Medulla oblongata (tissue), 1 donor: ENCODE data around the gene SH3PXD2A.
A peak's percentile ranks its signal among the peaks of the same experiment; 100 is the strongest.

Experiments
- DNase-seq: peaks from one replicate; pipeline ENCODE4 v3.0.0-alpha.2; 2015; ENCODE audit errors: extremely low spot score

Gene SH3PXD2A

DNA sequence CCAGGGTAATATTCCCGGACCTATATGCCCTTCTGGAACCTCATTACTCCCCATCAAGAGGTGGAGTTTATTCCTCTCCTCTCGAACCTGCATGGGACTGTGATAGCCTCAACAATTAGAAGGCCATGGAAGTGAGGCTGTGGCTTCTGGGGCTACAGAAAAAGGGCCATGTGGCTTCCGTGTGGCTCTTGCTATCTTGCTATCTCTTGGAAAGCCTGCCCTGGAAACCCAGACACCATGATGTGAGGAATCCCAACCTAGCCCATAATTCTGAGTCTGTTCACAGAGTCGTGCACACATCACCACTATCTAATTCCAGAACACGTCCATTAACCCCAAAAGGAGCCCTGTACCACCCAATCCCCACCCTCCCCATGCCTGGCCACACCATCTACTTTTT is 20.8 kb upstream of the SH3PXD2A start:
- no peak for DNase-seq

DNA sequence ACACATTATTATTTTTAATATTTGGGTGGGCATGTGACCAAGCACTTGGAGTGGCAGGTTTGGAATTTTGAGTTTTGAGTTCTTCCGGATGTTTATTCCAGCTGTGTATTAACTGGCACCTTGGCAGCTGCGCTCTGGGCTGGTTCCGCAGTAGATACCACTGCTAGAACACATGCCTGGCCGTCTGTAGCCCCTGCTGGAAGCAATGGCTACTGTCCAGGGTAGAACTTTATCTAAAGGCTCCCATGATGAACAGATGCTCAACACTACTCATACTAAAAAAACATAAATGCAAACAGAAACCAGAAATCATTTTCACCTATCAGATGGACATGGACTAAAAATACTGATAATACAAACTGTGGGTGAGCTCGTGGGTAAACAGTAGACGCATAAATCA is 19.4 kb upstream of the SH3PXD2A start:
- DNase-seq = no peak

DNA sequence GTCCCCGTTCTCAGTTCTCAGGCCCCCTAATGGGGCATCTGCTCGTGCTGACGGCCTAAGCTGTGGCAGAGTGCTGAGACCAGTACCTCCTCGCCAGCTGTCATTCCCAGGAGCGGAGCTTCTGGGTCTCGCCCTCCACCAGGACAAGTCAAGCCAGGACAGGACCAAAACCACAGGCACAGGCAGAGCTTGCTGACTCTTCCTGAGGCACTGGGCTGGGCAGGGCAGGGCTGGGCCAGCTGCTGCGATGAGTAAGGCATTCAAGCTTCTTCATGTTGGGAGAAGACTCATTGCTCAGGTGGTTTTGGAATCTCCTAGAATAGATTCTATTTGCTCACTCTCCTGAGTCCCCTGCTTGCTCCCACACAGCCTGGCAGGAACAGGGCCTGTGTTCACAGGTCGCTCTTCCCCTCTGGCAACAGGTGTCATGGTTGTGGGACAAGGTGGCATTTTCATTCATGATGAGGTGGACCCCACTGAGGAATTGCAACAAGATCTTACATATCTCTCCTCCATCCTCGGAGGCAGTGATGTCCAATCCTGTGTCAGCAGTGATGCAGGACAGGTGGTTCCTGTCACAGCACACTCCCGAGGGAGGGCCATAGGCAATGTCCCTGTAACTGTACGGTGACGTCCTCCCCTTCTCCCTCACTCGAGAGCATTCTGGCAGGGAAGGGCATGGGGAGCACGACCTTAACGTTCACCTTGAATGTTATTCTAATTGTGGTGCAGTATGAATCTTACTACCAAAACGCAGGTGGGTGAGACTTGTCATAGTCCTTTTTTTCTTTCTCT is 17.0 kb upstream of the SH3PXD2A start:
- no peak for DNase-seq

DNA sequence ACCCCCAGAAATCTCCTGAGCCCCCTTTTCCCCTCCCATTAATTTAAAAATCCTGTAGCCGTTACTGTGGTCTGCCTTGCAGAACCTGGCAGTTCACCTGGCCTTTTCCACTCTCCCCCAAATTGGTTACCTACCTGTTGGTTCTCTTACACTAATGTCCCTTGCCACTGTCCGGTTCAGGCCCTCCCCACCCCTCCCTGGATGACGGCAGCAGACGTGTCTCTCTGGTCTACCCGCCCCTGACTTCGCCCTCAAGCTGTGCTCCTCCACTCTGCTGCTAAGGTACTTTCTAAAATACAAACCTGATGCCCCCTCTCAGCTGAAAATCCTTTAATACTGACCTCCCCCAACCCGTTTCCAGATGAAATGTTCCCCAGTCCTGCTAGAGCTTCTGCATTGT is 15.6 kb upstream of the SH3PXD2A start:
- DNase-seq = no peak

DNA sequence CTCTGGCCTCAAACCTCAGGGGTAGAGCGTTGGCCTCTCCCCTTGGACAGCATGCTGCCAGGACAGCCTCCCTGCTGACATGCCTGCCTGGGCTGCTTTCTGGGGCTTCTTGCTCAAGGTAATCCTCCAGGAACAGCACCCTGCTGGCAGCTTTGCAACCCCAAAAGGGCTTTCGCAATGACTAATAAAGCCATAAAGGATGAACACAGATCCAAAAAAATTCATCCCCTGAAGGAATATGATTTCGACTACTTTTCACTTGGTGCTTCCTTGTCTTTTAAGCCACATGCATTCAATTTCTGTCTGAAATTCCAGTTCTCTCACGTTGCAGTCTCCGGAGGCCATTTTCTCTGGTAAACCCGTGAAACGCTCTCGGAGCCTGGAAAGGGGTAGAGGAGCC is 15.1 kb upstream of the SH3PXD2A start:
- no peak for DNase-seq

DNA sequence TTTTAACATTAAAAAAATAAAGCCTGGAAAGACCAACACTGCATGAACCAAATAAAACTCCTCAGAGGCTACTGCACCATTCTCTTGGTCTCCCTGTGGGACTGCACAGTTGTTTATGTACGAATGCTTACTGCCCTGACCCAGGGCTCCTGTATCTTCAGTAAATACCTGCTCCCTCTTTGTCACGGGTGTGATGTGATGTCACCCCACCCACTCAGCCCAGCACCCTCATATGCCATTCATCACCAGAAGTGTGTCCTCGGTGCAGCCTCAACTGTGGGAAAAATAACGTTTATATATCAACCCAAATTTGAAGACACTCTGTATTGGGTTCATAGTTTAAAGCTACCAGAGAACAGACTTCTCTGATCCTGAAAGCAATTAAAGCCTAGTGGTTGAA is 14.0 kb upstream of the SH3PXD2A start:
- DNase-seq = no peak

DNA sequence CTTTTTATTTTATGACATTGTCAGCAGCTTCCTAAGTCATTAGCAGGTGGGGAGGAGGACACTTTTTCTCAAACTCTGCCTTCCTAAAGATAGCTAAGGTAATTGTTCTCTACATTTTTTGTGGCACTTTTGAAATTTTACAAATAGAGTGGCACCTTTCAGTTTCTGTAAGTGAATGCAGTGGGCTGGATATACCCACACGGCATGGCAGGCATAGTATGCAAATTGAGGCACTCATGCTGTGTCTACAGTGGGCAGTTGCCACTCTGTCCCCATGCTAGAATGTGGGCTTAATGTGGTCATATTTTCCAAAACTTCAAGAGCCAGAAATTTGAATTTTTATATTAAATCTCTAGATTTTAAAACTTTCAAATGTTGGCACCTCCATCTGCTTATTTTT is 12.8 kb upstream of the SH3PXD2A start:
- no peak for DNase-seq

DNA sequence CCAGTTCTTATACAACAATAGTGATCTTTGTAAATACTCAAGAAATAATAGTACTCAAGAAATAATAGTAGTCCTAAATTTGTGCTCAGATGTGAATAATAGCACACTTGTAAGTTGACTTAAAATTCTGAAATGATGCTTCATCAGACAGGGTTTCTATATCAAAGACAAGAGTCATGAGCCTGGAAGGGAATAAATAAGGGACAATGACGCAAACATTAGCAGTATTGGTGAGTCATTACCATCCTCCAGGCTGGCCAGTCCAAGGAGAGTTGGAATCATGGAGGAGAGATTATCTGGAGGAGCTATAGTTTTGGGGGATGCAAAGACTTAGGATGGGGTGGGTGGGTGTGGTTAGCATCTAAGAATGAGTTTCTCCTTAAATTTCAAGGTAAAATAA is 6.1 kb upstream of the SH3PXD2A start:
- no peak for DNase-seq

DNA sequence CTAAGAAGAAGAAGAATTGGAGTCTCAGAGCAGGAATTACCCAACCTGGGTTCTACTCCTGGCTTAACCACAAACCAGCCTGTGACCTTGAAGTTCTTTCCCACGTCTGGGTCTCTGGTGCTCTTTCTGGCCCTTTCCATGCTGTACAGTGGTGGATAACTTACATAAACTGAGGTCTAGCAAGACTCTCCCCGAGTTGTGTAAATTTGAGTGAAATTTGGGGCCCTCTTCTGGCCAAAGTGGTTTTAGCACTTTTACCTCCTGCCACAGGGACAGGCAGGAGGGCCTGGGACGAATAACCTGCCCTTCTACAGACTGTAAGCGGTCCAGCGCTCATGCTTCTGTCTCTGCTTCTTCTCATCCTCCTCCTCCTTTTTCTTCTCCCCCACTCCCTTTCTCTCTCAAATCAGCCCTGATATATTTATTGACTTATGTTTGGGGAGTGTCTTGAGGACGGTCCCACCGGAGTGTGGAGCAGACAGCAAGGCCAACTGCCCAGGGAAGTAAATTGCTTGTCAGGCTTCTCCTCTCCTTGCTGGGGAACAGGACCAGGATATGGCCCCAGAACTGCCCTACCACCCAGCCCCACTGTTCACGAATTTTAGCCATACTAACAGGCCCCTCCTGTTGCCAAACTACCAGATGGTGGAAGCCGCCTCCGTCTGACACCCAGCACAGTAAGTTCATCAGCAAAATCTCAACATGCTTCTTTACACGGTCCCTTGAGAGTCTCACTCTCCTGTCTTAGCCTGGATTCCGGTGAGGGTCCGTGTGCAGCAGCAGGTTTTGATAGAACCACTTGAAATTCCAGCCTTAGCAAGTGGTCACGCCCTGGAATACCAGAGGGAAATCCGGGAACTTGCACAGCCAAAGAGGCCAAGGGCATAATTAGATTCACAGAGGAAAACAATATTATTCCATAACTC is 4.0 kb upstream of the SH3PXD2A start:
- DNase-seq = peak; percentile 91

DNA sequence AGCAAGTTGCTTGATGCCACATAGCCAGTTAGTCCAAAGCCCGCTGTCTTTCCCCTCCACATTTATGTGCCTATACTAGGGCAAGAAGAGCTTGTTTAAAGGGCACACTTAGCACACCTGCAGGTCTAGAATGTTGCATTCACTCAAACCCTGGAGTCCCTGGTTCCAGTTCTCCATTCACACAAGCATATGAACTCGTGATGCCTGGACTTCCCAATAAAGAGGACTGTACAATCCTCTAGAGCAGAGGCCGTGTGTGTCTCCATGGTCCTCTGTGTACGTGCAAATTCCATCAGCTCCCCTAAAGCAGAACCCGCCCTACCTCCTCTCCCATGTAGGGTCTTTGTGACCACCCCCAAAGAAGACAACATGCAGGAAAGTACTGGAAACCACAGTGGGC is 3.0 kb upstream of the SH3PXD2A start:
- peak; percentile 61 for DNase-seq

DNA sequence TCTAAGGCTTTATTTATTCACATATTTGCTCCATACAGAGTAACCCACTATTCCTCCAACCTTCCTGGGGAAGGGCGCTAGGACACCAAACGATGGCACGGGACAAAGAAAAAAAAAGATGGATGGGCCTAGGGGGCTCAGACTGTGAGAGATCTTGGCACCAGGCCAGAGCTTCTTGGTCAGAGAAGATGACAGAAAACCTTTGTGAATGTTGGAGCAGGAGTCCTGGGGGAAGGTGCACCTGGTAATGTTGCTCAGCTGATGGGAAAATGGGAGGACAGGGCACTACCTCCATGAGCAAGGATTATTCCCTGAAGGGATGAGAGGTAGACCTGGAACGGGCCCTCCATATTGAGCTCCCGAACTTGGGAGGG is 1.4 kb upstream of the SH3PXD2A start:
- no peak for DNase-seq

DNA sequence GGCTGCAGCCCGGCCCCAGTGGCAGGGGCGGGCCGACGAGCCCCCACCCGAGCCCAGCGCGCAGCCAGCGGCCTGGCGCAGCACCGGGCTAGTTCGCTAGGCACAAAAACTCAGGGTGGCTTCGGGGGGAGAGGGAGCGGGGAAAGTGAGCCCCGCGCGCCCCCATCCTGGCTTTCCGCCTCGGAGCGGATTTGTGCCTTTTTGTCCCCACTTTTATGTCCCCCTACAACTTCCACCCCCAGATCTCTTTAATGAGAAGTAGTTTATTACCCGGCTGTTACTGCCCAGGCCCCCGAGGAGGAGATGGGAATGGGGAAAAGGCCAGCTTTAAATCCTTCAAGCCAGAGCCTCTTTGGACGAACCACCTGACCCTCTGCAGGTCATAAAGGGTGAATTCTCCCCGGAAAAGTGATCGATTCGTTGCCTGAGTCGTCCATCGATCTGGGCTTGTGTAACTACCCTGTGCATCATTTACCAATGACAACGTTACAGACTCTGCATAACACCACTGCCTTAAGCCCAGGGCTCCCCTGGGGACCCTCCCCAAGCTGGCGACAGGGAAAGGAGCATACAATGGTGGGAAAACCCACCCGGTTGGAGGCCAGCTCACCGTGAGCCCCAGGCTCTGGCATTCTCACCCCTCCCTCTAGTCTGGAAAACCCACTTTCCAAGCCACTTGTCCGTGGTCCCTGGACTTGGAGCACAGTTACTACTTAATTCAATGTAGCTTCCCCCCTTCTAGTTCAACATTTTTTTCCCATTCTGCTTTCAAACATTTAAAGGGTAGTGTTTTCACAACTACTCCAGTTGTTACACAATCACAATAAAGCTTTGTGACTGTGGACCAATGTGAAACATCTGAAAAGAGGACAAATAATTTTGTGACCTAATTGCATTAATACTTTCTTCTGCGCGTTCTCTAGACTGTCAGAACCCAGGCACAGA is 748 bp upstream of the SH3PXD2A start:
- peak; percentile 45 for DNase-seq

DNA sequence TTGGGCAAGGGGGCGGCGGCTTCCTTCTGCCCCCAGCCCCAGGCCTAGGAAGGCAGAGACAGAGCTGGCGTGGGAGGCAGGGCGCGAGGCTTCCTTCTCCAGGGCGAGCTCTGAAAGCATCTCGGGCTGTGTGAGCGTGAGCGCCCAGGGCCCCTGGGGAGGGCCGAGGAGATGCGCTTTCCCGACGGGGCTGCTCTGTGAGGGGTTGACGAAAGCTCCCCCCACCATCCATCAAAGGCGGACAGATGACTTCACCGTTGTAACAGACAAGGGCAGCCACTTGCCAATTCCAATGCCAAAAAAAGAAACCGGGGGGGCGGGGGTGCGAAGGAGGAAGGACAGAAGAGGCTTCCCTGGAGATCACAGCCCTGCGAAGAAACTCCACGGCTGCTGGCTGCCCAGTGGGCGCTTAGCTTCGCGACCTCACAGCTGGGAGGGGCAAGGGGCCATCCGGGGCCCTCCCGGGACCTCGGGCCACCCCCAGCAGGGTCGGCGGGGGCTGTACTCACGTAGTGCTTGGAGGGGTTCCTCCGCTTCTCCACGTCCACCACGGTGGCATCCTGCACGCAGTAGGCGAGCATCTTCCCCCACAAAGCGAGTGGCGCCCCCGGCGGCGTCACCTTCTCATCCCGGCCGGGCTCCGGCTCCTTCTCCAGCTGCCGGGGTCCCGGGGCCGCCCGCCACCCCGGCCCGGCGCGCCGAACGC is 537 bp downstream of the SH3PXD2A start:
- peak; percentile 36 for DNase-seq

DNA sequence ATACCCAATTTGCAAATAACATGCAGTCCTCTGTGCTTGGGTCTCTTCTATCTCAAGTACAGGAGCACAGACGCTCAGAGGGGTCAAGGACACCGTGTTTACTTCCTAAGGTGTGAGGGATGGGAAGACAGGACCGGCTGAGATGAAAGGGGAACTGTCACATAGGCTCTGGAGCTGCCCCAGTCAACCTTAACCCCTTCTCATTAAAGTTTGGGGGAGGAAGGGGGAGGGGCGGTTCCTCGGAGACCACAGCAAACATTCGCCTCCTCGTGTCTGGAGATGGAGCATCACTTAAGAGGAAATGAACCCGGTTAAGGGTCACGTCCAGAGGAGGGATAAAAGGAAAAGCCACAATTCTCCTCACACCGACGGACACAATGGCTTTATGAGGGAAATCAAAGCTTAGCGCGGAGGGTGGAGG is 1.1 kb downstream of the SH3PXD2A start:
- DNase-seq = peak; percentile 29

DNA sequence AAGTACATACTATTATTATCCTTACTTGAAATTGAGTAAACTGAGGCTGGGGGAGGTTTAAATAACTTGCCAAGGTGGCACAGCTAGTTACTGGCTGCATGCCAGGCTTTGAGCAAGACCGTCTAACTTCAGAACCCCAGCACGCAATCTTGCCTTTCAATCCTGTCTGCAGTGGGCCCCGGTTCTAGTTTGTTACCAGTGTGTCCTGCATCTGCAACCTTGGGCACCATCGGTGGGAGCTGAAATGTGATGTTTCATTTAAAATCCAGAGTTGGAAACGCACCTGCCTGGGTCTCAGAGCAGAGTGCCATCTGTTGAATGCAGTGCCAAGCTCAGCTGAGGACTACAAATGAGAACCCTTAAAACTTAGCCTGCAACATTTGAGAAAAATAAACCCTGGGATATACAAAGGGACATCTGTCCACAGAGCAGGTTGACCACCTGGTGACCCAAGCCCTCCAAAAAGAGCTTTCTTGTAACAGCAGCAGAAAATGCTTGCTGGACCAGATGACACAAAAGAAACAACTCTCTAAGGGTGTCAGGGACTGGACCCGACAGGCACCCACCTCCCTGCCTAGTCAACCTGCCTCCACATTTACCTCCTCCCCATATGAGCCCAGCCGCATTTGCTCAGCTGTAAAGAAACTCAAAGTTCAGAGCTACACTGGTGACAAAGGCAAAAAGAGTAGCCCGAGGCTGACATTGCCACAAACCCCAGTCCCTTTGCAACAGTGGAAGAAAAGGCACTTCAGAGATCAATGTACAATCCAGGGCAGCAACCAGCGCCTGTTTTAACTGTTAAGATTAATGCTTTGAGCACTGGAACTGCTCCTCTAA is 1.7 kb downstream of the SH3PXD2A start:
- peak; percentile 28 for DNase-seq

DNA sequence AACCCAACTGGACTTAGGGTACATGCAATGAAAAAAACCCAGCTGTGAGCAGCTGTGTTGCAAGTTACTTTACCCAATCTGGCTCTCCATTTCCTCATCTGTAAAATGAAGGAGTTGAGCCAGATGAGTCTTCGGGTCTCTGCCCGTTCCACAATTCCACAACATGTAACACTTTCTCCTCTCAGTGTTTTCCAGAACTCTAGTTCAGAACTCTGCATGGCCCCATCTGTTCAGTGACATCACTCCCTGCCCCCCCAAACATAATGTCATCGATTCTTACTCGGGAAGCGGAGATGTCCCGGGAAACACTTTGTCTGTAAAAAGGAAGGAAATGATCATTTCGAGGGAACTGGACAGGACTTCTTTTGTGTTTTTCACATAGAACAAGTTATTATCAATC is 2.5 kb downstream of the SH3PXD2A start:
- peak; percentile 30 for DNase-seq

DNA sequence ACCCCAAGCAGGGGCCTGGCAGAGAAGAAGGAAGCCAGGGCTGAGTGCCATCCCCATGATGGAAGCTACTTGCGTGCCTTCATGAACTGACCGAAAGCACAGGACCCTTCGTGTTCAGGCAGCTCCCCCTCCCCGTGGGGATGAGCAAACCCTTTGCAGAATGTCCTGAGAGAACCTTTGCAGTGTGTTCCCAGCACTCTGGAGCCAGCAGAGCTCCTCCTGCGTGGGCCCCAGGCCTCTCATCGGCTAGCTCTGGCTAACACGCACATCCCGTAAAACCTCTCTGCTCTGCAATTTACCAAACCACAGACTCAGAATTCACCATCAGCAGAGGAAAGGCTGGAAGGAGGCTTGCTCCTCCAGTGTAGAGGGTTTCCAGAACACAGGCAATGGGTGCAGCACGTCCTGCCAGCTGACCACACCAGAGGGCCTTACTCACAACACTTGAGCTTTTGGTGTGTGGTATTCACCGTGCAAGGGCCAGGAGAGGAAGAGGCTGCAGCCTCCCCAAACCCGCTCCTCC is 3.1 kb downstream of the SH3PXD2A start:
- DNase-seq = peak; percentile 10

DNA sequence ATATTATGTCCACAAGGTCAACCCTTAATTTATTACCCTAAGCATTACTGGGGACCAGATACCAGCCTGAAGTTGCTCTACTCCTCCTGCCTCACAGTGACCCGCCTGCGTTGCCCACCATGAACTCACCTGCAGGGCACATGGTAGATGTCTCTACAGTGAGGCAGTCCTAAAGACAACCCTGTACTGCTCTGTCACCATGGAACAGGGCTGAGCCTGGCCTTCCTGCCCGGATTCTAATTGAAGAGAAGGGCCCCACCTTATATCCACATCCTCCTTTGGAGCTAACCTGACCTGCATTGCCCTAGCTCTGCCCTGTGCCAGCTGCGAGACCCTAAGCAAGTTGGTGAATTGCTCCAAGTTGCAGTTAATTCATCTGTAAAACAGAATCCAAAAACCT is 4.1 kb downstream of the SH3PXD2A start:
- no peak for DNase-seq

DNA sequence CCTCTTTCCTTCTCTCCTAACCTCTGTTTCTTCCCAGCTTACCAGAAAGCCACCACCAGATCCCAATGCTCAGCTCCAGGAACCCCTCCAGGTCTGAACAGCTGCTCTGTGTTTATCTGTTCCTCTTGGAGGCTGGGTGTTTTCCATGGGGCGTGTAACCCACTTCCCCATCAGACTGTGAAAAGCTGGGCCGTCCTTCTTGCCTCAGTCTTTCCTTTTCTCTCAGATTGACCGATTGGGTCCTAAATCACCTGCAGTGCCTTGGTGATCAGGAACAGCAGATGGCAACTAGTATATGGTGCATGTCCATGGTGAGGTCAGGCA is 4.8 kb downstream of the SH3PXD2A start:
- no peak for DNase-seq

DNA sequence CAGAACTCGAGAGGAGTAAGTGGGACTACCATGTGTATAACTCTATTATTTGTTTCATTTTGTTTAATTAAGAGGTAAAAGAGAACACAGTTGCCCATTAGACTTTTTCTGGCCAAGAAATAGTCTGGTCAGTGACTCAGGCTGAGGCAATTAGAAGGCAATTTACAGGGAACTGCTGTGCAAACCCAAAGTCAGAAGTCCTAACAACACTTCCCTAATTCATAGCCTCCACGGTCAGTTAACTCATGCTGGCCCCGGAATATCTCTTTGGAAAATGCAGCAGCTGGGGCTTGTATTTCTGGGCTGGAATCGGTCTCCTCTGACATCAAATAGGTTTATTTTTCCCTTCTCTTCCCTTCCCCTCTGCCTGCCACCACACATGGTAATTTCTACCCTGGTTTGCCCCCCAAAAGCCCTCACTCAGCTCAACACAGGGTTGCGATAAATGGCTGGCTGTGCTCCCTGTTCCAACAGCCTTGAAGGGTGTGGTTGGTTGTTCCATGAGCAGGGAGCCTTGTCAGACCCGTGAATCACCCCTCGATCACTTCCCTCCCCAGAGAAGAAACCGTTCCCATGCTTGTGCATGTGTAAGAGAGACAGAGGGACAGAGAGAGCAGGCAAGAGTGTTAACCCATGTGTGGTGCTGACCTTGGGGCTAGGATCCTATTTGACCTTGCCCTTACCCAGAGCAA is 5.3 kb downstream of the SH3PXD2A start:
- DNase-seq = peak; percentile 33
